GM21723 (cell line): ENCODE results near the gene TSPOAP1.

Experiments
- ATAC-seq: cut with Tn5 transposase; IDR thresholded peaks from one replicate; pipeline ENCODE4 v1.9.1; 2021; ENCODE audit warnings: mild to moderate bottlenecking, moderate library complexity; ENCODE audit not compliant: unreplicated experiment

Gene TSPOAP1

GRCh38 chr17:58279736-58280479 lies 48.7 kb downstream of the TSPOAP1 start:
- no peak for ATAC-seq

DNA sequence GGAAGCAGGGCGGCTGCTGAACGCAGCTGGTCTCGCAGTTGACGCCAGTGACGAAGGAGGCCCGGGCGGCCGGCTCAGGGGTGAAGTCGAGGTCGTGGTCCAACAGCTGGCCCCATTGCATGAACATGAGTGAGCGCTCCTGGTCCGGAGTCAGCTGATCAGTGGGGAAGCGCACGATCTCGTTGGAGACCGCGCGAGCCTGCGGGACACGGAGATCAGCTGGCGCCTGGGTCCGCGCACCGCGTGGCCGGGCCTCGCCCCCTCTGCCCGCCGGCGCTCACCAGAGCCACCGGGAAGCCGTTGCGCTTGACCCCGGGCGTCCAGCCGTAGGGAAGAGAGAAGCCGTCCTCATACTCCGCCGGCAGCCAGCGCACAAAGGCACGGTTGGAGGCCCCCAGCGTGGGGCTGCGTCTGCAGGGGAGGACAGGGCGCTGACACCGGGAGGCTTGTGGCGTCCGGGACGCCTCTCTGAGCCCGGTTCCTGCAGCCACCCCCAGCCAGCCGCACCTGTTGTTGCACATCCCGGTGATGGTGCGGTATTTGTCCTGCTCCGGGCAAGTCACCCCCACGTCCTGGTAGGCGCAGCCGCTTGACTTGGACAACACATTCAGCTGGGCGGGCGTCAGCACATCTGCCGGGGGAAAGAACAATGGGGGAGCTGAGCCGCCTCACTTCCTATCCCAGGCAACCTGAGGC lies 49.4 kb downstream of the TSPOAP1 start:
- no peak for ATAC-seq

- ATAC-seq, result no peak
Observed at GRCh38 chr17:58278661-58279015, 50.0 kb downstream of the TSPOAP1 start.

- no peak for ATAC-seq
Observed at GRCh38 chr17:58277802-58278595, 50.6 kb downstream of the TSPOAP1 start.

DNA sequence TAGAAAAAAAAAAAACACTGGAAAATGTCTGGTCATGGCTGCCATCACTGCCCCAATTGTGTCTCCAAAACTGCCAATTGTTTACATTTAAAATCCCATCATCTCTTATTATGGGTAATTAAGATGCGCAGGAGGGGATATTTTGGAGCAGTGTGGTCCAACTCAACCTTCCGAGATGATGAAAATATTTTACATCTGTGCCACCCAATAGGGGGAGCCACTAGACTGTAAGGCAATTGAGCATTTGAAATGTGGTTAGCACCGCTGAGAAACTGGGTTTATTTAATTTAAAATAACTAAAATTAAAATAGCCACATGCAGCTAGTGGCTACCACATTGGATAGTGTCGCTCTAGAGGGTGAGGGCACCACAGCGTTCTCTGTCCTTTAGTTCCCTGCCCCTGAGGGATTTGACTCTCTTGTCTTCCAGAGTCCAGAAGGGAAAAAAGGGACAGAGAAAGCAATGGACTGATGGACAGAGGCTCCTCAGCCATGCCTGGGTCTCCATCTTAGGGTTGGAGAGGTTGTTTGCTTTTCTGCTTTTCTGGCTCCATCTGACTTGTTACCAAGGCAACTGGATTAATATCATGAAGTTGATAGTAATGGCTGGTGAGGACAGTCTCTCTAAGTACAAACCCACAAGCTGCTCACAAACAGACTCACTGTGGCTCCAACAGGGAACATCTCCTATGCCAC lies 51.3 kb downstream of the TSPOAP1 start:
- ATAC-seq, result no peak

- ATAC-seq, result no peak
Observed at GRCh38 chr17:58276423-58276822, 52.2 kb downstream of the TSPOAP1 start.

GRCh38 chr17:58275417-58275816 lies 53.2 kb downstream of the TSPOAP1 start:
- no peak for ATAC-seq

GRCh38 chr17:58273453-58274104 lies 55.0 kb downstream of the TSPOAP1 start:
- ATAC-seq, result no peak

DNA sequence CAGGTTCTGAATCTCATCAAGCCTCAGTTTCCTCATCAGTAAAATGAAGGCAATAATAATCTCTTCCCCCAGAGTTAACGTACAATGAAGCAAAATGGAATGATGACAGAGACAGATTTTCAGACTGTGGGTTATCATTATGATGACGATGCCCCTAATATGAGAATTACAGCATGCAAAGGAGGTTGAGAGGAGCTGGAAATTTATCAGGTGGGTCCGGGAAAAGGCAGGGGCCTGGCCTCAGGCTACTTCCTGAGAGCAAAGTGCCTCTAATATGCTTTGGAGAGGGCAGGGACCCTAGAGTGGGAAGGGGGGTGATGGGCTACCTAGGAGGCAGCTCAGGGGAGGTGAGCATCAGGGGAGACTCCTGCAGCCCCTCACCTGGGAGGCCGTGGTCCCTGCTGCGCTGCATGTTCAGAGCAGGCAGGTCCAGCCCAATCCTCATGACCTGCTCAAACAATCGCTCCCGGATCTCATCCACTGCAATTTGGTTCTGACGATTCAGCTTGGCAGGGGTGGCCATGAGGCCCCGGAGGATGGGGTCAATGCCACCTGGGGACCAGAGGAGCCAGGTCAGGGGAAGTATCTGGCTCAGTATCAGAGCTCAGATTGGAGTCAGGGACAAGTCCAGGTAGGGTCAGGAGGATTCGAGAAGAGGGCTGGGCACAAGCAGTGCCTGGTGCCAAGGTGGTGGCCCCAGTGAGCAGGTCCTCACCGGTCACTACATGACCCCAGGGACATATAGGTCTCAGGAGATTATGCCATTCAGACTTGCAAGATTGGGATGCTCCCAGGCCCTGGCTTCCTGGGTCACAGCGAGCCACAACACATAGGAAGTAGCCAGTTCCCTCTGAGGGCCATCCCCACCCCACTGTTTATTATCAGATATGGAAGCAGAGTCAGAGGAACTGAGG lies 56.0 kb downstream of the TSPOAP1 start:
- no peak for ATAC-seq

DNA sequence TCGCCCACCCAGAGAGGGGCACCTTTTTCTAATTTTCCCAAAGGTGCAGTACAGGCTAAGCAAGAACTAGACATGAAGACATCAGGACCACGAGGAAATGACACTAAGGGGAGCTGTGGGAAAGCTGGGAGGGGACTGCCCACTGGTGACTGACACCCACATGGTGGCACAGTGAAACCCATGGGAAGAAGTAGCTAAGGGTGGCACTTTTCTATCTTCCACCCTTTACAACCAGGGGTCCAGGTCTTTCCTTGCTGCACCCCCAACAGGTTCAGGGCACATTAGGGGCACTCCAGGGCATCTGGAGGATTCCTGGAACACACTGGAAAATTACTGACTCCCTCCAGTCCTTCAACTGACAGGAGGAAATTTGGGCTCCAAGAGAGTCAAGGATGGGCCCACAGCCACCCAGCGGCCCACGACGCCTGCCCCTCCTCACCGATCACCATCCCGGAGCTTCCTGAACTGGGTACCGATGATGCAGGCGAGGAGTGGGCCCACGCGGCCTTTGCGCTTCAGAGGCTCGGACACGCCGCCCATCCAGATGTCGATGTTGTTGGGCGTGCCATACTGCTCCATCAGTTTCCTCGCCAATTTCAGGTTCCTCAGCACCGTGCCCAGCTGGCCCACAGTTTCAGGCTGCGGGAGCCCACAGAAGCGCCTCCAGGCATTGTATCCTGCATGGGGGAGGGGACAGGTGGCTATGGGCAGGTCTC lies 57.2 kb downstream of the TSPOAP1 start:
- no peak for ATAC-seq

DNA sequence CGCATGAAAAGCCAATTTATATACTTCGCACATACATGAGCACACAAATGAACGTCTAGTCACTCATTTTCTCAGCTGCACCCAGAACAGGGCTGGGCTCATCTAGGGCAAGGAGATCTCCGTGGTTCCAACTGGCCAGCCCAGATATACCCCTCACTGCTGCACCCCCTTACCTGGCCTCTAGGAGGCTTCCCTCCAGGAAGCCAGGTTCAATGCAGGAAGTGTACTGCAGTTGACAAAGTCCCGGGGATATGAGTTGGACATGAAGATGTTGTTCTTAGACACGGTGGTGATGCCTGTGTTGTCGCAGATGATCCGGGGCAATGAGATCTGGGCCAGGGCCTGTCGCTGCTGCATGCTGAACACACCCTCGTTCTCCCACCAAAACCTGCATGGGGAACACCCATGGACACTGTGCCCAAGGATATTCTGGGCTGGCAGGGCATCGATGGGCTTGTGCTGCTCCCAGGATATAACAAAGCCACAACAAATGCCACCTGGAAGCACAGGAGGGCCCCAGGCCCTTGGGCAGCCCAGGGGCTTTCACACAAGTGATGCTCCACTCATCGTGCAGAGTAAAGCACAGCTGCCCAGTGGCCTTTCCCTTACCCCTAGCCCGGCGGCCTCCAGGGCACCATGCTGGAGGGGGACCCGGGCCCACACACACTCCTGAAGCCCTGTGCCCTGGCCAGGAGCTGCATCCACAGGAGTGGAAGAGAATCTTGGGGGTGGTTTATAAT lies 57.9 kb downstream of the TSPOAP1 start:
- no peak for ATAC-seq

- ATAC-seq, result no peak
Observed at GRCh38 chr17:58269557-58270291, 58.9 kb downstream of the TSPOAP1 start.

- no peak for ATAC-seq
Observed at GRCh38 chr17:58268774-58269556, 59.6 kb downstream of the TSPOAP1 start.

DNA sequence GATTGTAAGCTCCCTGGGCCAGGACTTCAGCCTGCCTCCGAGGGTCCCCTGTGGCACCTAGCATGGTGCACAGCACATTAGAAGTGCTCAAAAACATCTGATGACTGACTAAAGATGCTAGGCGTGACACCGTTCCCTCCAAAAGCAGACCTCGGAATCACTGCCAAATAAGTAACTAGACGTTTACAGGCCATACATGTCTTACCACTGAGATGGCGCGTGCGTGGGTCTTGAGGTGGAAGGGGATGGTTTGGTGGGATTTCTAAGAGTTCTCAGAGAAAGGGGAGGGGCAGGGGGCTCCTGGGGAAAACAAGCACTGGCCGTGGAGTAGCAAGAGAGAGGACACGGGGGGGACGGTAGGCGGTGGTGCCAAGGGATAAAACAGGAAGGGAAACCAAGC lies 60.3 kb downstream of the TSPOAP1 start:
- no peak for ATAC-seq

DNA sequence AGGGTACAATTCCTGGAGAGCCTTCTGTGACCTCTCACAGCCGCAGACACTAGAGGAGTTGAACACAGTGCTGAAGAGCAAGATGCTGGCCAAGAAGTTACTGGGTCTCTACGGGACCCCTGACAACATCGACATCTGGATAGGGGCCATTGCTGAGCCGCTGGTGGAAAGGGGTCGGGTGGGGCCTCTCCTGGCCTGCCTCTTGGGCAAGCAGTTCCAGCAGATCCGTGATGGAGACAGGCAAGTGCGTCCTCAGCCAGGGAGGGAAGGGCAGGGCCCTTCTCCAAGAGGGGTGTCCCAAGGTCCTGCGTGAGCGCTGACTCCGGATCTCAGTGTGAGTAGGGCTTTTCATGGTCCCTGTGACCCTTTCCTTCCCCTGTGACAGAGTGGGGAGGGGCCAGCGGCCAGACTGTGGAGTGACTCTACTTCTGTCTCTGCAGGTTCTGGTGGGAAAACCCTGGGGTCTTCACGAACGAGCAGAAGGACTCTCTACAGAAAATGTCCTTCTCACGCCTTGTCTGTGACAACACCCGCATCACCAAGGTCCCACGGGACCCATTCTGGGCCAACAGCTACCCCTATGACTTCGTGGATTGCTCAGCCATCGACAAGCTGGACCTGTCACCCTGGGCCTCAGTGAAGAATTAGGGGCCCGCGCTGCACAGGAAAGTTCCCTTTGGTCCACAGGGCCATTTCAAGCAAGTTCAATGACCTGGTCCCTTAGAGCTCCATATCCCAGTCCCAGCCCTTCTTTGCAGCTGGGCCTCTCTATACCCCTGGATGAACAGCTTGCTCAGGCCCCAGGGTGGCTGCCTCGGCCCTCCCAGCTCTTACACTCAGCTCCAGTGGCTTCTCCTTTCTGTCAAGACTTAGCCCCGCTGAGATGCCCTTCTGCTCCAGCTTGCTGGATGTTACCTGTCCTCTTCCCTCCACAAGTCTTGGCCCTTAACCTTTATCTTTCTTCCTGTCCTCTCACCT lies 61.0 kb downstream of the TSPOAP1 start:
- no peak for ATAC-seq
